ENCODE data around the gene PRRX2. TPM values are rescaled to one million over a fixed set of nuclear protein-coding genes. Genes with fewer than 3 reads are reported as not detected.

Gene PRRX2
- total RNA-seq, 1 donor from 2014 or later: 1.1 TPM

DNA sequence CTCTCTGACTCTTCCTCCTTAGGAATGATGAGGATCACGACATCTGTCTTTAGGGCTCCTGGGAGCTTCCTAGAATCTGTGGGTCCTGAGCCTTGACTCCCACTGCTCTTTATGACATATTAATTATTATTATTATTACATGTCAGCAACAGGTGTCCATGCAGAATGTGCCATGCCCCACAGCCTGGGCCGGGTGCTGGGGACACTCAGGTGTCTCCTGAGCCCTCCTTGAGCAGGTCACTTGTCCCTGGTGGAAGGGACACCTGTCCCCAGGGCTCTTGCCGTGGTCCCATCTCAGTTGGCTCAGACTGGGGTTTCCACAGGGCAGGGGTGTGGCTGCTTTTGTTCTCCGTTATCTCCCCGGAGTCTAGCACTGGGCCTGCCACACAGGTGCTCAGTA, 53.2 kb downstream of the PRRX2 start:
- ATAC-seq (no peak), DNase-seq (no peak)
- no peaks in the 10 kb centered on the region for H3K36me3 ChIP-seq
- no peaks in the 10 kb centered on the region for H3K9me3 ChIP-seq
- no peaks in the 10 kb centered on the region for H3K4me1 ChIP-seq
- no peaks in the 10 kb centered on the region for H3K27me3 ChIP-seq
- no peak overlapping the region for H3K4me3 ChIP-seq
- H3K27ac ChIP-seq: no peak overlapping the region
- TF ChIP-seq, protein P1, sequence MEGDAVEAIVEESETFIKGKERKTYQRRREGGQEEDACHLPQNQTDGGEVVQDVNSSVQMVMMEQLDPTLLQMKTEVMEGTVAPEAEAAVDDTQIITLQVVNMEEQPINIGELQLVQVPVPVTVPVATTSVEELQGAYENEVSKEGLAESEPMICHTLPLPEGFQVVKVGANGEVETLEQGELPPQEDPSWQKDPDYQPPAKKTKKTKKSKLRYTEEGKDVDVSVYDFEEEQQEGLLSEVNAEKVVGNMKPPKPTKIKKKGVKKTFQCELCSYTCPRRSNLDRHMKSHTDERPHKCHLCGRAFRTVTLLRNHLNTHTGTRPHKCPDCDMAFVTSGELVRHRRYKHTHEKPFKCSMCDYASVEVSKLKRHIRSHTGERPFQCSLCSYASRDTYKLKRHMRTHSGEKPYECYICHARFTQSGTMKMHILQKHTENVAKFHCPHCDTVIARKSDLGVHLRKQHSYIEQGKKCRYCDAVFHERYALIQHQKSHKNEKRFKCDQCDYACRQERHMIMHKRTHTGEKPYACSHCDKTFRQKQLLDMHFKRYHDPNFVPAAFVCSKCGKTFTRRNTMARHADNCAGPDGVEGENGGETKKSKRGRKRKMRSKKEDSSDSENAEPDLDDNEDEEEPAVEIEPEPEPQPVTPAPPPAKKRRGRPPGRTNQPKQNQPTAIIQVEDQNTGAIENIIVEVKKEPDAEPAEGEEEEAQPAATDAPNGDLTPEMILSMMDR (IDR thresholded peaks at IDR 0.05): no peak
- intact Hi-C loops (cut with DNase I): no loop called here

DNA sequence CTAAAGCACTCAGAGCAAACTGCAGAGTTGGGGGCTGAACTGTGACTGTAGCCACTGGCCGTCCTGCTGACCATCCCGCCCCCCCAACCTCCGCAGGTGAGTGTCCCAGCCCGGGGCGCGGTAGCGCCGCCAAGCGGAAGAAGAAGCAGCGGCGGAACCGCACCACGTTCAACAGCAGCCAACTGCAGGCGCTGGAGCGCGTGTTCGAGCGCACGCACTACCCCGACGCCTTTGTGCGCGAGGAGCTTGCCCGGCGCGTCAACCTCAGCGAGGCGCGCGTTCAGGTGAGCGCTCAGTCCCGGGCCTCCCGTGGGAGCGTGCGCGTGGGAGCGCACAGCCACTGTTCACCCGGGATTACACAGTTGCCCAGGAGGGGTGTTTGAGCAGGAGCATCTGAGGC, 53.7 kb downstream of the PRRX2 start:
- TF ChIP-seq, protein P1 (IDR thresholded peaks at IDR 0.05): no peak
- Histone ChIP-seq H3K27me3 (no peaks in the 10 kb centered on the region), H3K27ac (no peak overlapping the region), H3K4me1 (no peaks in the 10 kb centered on the region), H3K9me3 (no peaks in the 10 kb centered on the region), H3K36me3 (no peaks in the 10 kb centered on the region), H3K4me3 (no peak overlapping the region)
- ATAC-seq: no peak
- intact Hi-C loops (cut with DNase I): no loop called here
- DNase-seq: no peak

DNA sequence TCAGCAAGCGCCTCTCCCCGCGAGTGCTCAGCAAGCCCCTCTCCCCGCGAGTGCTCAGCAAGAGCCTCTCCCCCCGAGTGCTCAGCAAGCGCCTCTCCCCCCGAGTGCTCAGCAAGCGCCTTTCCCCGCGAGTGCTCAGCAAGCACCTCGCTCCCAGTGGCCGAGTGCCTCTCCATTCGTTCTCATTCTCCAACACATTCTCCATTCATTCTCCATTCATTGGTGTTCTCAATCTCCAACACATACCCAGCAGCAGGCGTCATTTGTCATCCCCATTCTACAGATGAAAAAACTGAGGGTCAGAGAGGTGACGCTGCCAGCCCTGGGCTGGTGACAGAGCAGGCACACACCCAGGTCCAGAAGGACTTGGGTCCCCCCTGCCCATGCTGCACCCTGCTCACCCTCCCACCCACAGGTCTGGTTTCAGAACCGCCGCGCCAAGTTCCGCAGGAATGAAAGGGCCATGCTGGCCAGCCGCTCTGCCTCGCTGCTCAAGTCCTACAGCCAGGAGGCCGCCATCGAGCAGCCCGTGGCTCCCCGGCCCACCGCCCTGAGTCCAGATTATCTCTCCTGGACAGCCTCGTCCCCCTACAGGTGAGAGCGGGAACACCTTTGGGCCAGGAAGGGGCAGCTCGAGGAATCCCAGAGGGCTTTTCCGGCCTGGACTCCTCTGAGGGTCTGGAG, 54.9 kb downstream of the PRRX2 start:
- H3K36me3 ChIP-seq: no peaks in the 10 kb centered on the region
- no peak overlapping the region for H3K27ac ChIP-seq
- intact Hi-C loops (cut with DNase I): no loop called here
- H3K9me3 ChIP-seq: no peaks in the 10 kb centered on the region
- TF ChIP-seq, protein P1 (IDR thresholded peaks at IDR 0.05): no peak
- no peaks in the 10 kb centered on the region for H3K27me3 ChIP-seq
- no peak for ATAC-seq
- no peak for DNase-seq
- H3K4me3 ChIP-seq: no peak overlapping the region
- no peaks in the 10 kb centered on the region for H3K4me1 ChIP-seq

DNA sequence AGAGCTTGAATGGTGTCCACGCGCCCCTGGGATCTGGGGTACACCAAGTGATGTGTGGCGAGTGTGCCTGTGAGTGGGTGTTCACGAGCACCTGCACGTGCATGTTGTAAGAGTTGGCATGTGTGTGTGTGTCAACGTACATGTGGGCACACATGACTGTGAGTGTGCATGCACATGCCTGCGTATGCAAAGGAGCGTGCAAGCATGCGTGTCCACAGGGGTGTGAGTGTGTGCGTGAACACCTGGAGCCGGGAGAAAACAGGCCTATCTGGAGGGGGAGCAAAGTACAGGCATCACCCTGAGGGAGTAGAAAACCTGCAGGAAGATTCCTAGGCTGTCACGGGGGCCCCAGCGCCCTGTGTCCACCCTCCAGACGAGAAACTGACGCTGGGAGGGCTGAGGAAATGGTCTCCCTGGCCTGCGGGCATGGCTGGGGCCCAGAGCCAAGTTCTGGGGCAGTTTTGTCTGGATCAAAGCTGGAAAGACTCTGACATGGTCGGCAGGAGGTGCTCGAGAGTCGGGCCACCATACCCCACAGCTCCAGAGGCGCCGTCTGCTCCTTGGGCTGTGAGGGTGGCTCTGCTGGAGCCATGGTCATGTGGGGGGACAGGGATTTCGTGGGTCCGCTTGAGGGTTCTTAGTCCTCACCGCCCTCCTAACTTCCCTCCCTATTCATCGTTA, 55.6 kb downstream of the PRRX2 start:
- TF ChIP-seq, protein P1 (IDR thresholded peaks at IDR 0.05): no peak
- Histone ChIP-seq H3K27ac (no peak overlapping the region), H3K27me3 (no peaks in the 10 kb centered on the region), H3K36me3 (no peaks in the 10 kb centered on the region), H3K4me3 (no peak overlapping the region), H3K9me3 (no peaks in the 10 kb centered on the region), H3K4me1 (no peaks in the 10 kb centered on the region)
- ATAC-seq (no peak), DNase-seq (no peak)
- intact Hi-C loops (cut with DNase I): no loop called here

DNA sequence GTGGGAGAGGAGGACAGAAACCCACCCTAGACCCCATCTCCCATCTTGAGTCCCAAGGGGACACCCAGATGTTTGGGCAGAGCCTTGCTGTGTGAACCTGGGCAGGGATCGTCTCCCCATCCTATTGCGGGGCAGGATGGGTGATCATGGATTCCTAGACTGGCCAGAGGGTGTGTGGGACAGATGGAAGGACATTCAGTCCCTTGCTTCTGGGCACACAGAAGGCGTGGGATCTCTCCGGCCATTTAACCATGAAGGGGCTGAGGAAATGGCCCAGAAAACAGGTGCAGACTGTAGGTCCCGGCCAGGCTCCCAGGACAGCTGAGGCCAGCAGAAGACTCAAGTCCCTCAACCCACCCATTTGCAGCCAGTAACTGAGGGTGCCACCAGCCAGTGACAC, 57.5 kb downstream of the PRRX2 start:
- Histone ChIP-seq H3K36me3 (no peaks in the 10 kb centered on the region), H3K4me1 (no peaks in the 10 kb centered on the region), H3K27me3 (no peaks in the 10 kb centered on the region), H3K4me3 (no peak overlapping the region), H3K27ac (no peak overlapping the region), H3K9me3 (no peaks in the 10 kb centered on the region)
- ATAC-seq (no peak), DNase-seq (no peak)
- TF ChIP-seq, protein P1 (IDR thresholded peaks at IDR 0.05): no peak
- intact Hi-C loops (cut with DNase I): no loop called here
